Measurements from ENCODE around the gene MRPL33.

DNA sequence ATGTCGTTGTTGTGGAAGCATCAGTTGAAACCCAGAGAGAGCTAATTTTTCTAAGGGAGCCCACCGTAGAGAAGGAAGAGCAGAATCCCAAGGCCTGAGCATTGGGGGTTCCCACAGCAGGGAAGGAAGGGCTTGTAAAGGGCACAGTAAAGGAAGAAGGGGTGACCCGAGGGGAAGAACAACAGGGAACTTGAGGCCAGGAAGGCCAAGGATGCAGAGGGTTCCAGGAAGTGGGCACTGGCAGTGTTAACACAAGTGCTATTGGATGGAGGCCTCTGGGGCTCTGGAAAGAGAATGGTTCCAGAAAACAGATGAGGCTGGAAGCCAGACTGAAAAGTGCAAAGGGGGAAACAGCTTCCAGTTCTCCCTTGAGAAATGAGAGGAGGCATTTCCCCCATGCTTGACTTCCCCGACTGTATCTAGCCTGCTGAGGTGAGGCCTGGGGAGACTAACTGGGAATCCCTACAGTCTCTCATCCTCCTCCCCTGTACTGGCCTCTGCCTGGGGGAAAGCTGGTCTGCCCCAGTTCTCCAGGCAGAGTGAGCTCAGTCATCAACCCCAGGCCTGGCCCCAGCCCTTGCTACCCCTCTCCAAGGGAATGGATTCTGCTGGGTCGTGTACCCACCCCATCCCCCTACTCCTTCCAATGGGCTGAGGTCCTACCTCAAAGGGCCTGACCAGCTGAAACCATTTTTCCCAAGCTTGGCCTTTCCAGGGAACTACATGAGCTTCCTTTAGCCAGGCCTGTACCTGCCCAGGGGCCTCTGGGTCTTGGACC is 43.2 kb upstream of the MRPL33 start:
- TF ChIP-seq, protein P1, sequence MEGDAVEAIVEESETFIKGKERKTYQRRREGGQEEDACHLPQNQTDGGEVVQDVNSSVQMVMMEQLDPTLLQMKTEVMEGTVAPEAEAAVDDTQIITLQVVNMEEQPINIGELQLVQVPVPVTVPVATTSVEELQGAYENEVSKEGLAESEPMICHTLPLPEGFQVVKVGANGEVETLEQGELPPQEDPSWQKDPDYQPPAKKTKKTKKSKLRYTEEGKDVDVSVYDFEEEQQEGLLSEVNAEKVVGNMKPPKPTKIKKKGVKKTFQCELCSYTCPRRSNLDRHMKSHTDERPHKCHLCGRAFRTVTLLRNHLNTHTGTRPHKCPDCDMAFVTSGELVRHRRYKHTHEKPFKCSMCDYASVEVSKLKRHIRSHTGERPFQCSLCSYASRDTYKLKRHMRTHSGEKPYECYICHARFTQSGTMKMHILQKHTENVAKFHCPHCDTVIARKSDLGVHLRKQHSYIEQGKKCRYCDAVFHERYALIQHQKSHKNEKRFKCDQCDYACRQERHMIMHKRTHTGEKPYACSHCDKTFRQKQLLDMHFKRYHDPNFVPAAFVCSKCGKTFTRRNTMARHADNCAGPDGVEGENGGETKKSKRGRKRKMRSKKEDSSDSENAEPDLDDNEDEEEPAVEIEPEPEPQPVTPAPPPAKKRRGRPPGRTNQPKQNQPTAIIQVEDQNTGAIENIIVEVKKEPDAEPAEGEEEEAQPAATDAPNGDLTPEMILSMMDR (IDR thresholded peaks at IDR 0.05) = no peak
- no peak for TF ChIP-seq POLR2A (IDR thresholded peaks at IDR 0.05)
